H1 (cell line): ENCODE measurements around the gene MEF2D. TPM values are rescaled to one million over a fixed set of nuclear protein-coding genes. Genes with fewer than 3 reads are reported as not detected.

Source experiments
- ASH2L ChIP-seq: fragments of 200-600, 300-600 bp; sonication (generic); IDR thresholded peaks from one replicate; pipeline ENCODE4 v1.7.1; 2017; ENCODE audit warnings: low read length
- BCL11A ChIP-seq, 2 experiments: IDR thresholded peaks; one replicate each; pipeline ENCODE4 v1.6.1; 2011; ENCODE audit warnings: low read depth in 2 of 2, low read length in 2 of 2, mild to moderate bottlenecking in 2 of 2
- CBX8 ChIP-seq: fragments of 300-800, 300-1000 bp; sonication (generic); IDR thresholded peaks from 2 replicates; pipeline ENCODE4 v1.7.1; 2016; ENCODE audit warnings: low read depth, low read length, borderline replicate concordance
- CEBPB ChIP-seq: IDR thresholded peaks from 2 replicates; pipeline ENCODE4 v1.6.1; 2012; ENCODE audit warnings: low read depth, low read length
- CHD1 ChIP-seq: IDR thresholded peaks from 2 replicates; pipeline ENCODE4 v1.6.1; 2012; ENCODE audit warnings: low read depth, low read length, improper control_type of control experiment
- CHD2 ChIP-seq: IDR thresholded peaks from 2 replicates; pipeline ENCODE4 v1.6.1; 2012; ENCODE audit warnings: low read length, improper control_type of control experiment
- CREB1 ChIP-seq: IDR thresholded peaks from 2 replicates; pipeline ENCODE4 v1.6.1; 2012; ENCODE audit warnings: inconsistent platforms
- EP300 ChIP-seq, 2 experiments: IDR thresholded peaks; 1 replicate in 1 of 2; 2 replicates in 1 of 2; pipeline ENCODE4 v1.6.1; 2011 to 2012; ENCODE audit warnings: low read depth in 2 of 2, low read length in 2 of 2, mild to moderate bottlenecking in 2 of 2, borderline replicate concordance in 1 of 2, inconsistent platforms in 1 of 2, moderate library complexity in 1 of 2
- GABPA ChIP-seq: IDR thresholded peaks from 2 replicates; pipeline ENCODE4 v1.6.1; 2011; ENCODE audit warnings: mild to moderate bottlenecking, low read length, moderate library complexity, borderline replicate concordance; ENCODE audit not compliant: insufficient read depth
- HDAC6 ChIP-seq: IDR thresholded peaks from one replicate; pipeline ENCODE4 v1.7.1; 2012; ENCODE audit warnings: low read depth, mild to moderate bottlenecking, inconsistent platforms, low read length, moderate library complexity
- JUND ChIP-seq: IDR thresholded peaks from 2 replicates; pipeline ENCODE4 v1.6.1; 2011; ENCODE audit warnings: mild to moderate bottlenecking, improper control_type of control experiment, low read length
- MAFK ChIP-seq: IDR thresholded peaks from 2 replicates; pipeline ENCODE4 v1.6.1; 2012; ENCODE audit warnings: low read depth, mild to moderate bottlenecking, improper control_type of control experiment, low read length
- RNF2 ChIP-seq: fragments of 200-900, 300-1000 bp; sonication (generic); IDR thresholded peaks from 2 replicates; pipeline ENCODE4 v1.7.1; 2016; ENCODE audit warnings: borderline replicate concordance, low read depth, mild to moderate bottlenecking, antibody characterized with exemption, low read length; ENCODE audit not compliant: poor library complexity, severe bottlenecking; ENCODE audit errors: missing control alignments
- SP1 ChIP-seq: IDR thresholded peaks from 2 replicates; pipeline ENCODE4 v1.6.1; 2011; ENCODE audit warnings: low read depth, low read length
- TCF12 ChIP-seq: IDR thresholded peaks from 2 replicates; pipeline ENCODE4 v1.6.1; 2011; ENCODE audit warnings: low read depth, mild to moderate bottlenecking, low read length
- polyA plus RNA-seq, 7 experiments: library from polyadenylated mRNA; depleted of rRNA in 3 of 7; stranded (reverse) in 5 of 7; unstranded in 2 of 7; fragments of >200 nt in 5 of 7; fragments of 200-250 nt in 2 of 7; gene quantifications; 1 replicate in 5 of 7; 2 replicates in 1 of 7; 4 replicates in 1 of 7; pipeline versions ENCODE4 v1.2.1 to v1.2.3, GENCODE V29; 2011 to 2013; ENCODE audit warnings: missing spikeins in 2 of 7, mixed read lengths in 2 of 7
- total RNA-seq: library from RNA; stranded (reverse); fragmentation: NEBNext Ultra II Directional; extraction: Animal tissue kit (Norgen Biotek cat#: 25700); gene quantifications from 2 replicates; pipeline ENCODE4 v1.2.1, GENCODE V29; 2021
- TF ChIP-seq, protein P1 (sequence below), 3 experiments: IDR thresholded peaks; 1 replicate in 2 of 3; 2 replicates in 1 of 3; pipeline versions ENCODE4 v1.5.1 to v1.6.1; 2011; ENCODE audit warnings: low read length in 3 of 3, mild to moderate bottlenecking in 3 of 3, inconsistent platforms in 2 of 3, low read depth in 1 of 3, moderate library complexity in 1 of 3; ENCODE audit not compliant: insufficient read depth in 1 of 3; ENCODE audit errors: control extremely low read depth in 1 of 3
- TF ChIP-seq, protein P2 (sequence below): IDR thresholded peaks from 2 replicates; pipeline ENCODE4 v1.6.1; 2012; ENCODE audit warnings: inconsistent platforms

The MEF2D gene
- total and polyA plus RNA-seq, 2 of the 8 experiments (the other 6 are each of a cell fraction or from before 2014, with no cell fraction given): 17.3 to 20.3 TPM

DNA sequence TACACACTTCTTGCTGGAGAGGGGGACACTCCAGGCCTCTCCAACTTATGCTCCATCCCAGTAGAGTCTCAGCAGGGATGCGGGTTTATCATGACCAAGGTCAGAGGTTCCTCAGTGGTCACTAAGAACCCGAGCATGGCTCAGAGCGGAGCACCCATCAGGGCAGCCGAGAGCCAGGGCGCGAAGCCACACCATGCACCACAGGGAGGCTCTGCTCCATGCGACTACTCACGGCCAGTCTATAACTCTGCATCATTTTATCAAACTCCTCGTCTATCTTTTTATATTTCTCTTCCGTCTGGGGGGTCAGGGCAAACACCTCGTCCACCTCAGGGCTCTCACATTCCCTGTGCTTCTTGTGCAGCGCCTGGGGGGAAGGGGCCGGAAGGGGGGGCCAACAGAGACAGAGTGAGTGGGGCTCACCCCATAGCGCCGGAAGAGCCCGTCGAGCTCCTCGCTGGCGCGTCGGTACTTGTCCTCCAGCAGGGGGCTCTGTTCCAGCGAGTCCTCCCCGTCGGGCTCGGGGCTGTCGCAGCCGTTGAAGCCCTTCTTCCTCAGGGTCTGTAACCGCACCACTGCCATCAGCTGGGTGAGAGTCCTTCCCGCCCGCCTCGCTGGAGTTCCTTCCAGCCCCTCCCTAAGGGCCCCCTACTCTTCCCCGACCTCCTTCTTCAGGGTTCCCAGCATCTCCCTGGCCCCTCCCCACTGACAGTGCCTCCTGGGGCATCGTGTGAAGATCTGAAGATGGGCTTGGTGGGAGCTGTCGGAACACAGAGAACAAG is 20.0 kb downstream of the MEF2D start (continued):
- 0 out of 2 replicates have a peak, but pooled peaks have one; percentile 45 for TF ChIP-seq SP1
- no peak for TF ChIP-seq JUND
- TF ChIP-seq TCF12: no peak
- TF ChIP-seq RNF2: no peak
- no peak for TF ChIP-seq CEBPB
- TF ChIP-seq EP300 (IDR thresholded peaks at IDR 0.05; ENCODE audit: borderline replicate concordance in 1 of 2, low read depth in 2 of 2, low read length in 2 of 2): 0 out of 3 replicates have a peak, but pooled peaks of 1 of the 2 experiments have one; percentile 31
- peak; percentile 63; the same call in 1 of the 2 replicates for TF ChIP-seq GABPA
- TF ChIP-seq MAFK: no peak
- TF ChIP-seq CREB1: peak; percentile 62; the same call in 1 of the 2 replicates
- TF ChIP-seq, protein P1, sequence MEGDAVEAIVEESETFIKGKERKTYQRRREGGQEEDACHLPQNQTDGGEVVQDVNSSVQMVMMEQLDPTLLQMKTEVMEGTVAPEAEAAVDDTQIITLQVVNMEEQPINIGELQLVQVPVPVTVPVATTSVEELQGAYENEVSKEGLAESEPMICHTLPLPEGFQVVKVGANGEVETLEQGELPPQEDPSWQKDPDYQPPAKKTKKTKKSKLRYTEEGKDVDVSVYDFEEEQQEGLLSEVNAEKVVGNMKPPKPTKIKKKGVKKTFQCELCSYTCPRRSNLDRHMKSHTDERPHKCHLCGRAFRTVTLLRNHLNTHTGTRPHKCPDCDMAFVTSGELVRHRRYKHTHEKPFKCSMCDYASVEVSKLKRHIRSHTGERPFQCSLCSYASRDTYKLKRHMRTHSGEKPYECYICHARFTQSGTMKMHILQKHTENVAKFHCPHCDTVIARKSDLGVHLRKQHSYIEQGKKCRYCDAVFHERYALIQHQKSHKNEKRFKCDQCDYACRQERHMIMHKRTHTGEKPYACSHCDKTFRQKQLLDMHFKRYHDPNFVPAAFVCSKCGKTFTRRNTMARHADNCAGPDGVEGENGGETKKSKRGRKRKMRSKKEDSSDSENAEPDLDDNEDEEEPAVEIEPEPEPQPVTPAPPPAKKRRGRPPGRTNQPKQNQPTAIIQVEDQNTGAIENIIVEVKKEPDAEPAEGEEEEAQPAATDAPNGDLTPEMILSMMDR (IDR thresholded peaks at IDR 0.05; ENCODE audit: control extremely low read depth in 1 of 3, insufficient read depth in 1 of 3, low read depth in 1 of 3, low read length in 3 of 3): peak; percentile 81 to 88 (median 84)
- no peak for TF ChIP-seq HDAC6
- TF ChIP-seq, protein P2, sequence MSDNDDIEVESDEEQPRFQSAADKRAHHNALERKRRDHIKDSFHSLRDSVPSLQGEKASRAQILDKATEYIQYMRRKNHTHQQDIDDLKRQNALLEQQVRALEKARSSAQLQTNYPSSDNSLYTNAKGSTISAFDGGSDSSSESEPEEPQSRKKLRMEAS: 0 out of 2 replicates have a peak, but pooled peaks have one; percentile 23
- TF ChIP-seq ASH2L: peak; percentile 55
- TF ChIP-seq BCL11A (IDR thresholded peaks at IDR 0.05; ENCODE audit: low read depth in 2 of 2, low read length in 2 of 2): no peak
- TF ChIP-seq CHD1: no peak
- TF ChIP-seq CHD2: no peak
- TF ChIP-seq CBX8: no peak
